Smooth muscle cell (in vitro differentiated cells): ENCODE measurements around the gene TM4SF5. TPM values are rescaled to one million over a fixed set of nuclear protein-coding genes. Genes with fewer than 3 reads are reported as not detected.

Source experiments
- DNase-seq: peaks from one replicate; lab custom pipeline; 2025; ENCODE audit not compliant: unreplicated experiment; lab: John Stamatoyannopoulos, UW
- H2AFZ ChIP-seq: fragments of 200-600 bp; sonication (generic); 2 replicates; pipeline ENCODE4 v1.6.0; 2016; ENCODE audit warnings: antibody characterized with exemption, low read depth, mild to moderate bottlenecking
- H3F3A ChIP-seq: fragments of 200-600 bp; sonication (generic); 2 replicates; pipeline ENCODE4 v1.6.0; 2017; ENCODE audit warnings: antibody characterized with exemption, low read depth
- H3K27ac ChIP-seq: fragments of 200-600 bp; sonication (generic); 2 replicates; pipeline ENCODE4 v1.5.1; 2016; ENCODE audit warnings: low read depth, mild to moderate bottlenecking
- H3K27me3 ChIP-seq: fragments of 200-600 bp; sonication (generic); 2 replicates; pipeline ENCODE4 v1.6.1; 2016; ENCODE audit warnings: low read depth, mild to moderate bottlenecking
- H3K36me3 ChIP-seq: fragments of 200-600 bp; sonication (generic); 2 replicates; pipeline ENCODE4 v1.5.1; 2016; ENCODE audit warnings: low read depth
- H3K4me1 ChIP-seq: fragments of 200-600 bp; sonication (generic); 2 replicates; pipeline ENCODE4 v1.5.1; 2016; ENCODE audit warnings: low read depth
- H3K4me2 ChIP-seq: fragments of 200-600 bp; sonication (generic); 2 replicates; pipeline ENCODE4 v1.6.0; 2016; ENCODE audit warnings: mild to moderate bottlenecking
- H3K4me3 ChIP-seq: fragments of 200-600 bp; sonication (generic); 2 replicates; pipeline ENCODE4 v1.5.1; 2016; ENCODE audit warnings: mild to moderate bottlenecking
- H3K79me2 ChIP-seq: fragments of 200-600 bp; sonication (generic); 2 replicates; pipeline ENCODE4 v1.6.0; 2016; ENCODE audit warnings: low read depth, mild to moderate bottlenecking
- H3K9ac ChIP-seq: fragments of 200-600 bp; sonication (generic); 2 replicates; pipeline ENCODE4 v1.6.0; 2016; ENCODE audit warnings: low read depth
- H3K9me3 ChIP-seq: fragments of 200-600 bp; sonication (generic); replicated peaks from 2 replicates; pipeline ENCODE4 v1.5.1; 2016; ENCODE audit warnings: low read depth
- H4K20me1 ChIP-seq: fragments of 200-600 bp; sonication (generic); 2 replicates; pipeline ENCODE4 v1.6.0; 2016; ENCODE audit warnings: low read depth
- WGBS: methylation state at CpG from one replicate; pipeline ENCODE4 v1.1.7; 2016; ENCODE audit warnings: low lambda C conversion rate; 5-methylcytosine and 5-hydroxymethylcytosine counted together
- polyA plus RNA-seq: library from polyadenylated mRNA; unstranded; fragments of >200 nt; fragmentation: Nextera tagmentation; extraction: Ambion mirVana; gene quantifications from 2 replicates; pipeline ENCODE4 v1.2.1, GENCODE V29; 2016
- total RNA-seq: library from RNA; depleted of rRNA; stranded (reverse); fragments of >200 nt; gene quantifications from 2 replicates; pipeline ENCODE4 v1.2.3, GENCODE V29; 2014
- TF ChIP-seq, protein P1 (sequence below): fragments of 200-600 bp; sonication (generic); IDR thresholded peaks from 2 replicates; pipeline ENCODE4 v1.5.1; 2017; ENCODE audit warnings: borderline replicate concordance, mild to moderate bottlenecking, antibody characterized with exemption; ENCODE audit not compliant: insufficient read depth, poor library complexity, severe bottlenecking

TM4SF5 gene
- total and polyA plus RNA-seq, 2 experiments from 2014 or later = not detected

DNA sequence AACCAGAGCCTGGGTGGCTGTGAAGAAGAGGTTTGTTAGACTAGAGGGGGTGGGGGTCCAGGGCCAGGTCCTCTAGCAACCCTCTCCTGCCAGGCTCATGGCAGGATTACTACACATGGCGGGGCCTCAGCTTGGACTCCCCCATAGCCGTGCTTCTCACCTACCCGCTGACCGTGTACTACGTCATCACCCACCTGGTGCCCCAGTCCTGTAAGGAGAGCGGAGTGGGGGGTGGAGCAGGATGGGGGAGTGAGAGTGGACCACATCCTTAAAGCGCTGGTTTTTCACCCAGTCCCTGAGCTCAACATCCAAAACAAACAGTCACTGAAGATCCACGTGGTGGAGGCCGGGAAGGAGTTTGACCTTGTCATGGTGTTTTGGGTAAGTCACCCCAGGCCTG is 27.8 kb upstream of the TM4SF5 start:
- H3K4me2 ChIP-seq = no peak overlapping the region
- H3K27ac ChIP-seq = no peak overlapping the region
- H4K20me1 ChIP-seq = no peaks in the 10 kb centered on the region
- H3K4me1 ChIP-seq = peaks cover 10% of the 10 kb centered on the region
- H3K9me3 ChIP-seq = no peaks in the 10 kb centered on the region
- H3K79me2 ChIP-seq = no peaks in the 10 kb centered on the region
- no peak overlapping the region for H3K9ac ChIP-seq
- H2AFZ ChIP-seq = no peak overlapping the region
- 93% methylated on average over 9 of the region's 9 CpGs for WGBS
- peaks cover 66% of the 10 kb centered on the region for H3K27me3 ChIP-seq
- TF ChIP-seq, protein P1, sequence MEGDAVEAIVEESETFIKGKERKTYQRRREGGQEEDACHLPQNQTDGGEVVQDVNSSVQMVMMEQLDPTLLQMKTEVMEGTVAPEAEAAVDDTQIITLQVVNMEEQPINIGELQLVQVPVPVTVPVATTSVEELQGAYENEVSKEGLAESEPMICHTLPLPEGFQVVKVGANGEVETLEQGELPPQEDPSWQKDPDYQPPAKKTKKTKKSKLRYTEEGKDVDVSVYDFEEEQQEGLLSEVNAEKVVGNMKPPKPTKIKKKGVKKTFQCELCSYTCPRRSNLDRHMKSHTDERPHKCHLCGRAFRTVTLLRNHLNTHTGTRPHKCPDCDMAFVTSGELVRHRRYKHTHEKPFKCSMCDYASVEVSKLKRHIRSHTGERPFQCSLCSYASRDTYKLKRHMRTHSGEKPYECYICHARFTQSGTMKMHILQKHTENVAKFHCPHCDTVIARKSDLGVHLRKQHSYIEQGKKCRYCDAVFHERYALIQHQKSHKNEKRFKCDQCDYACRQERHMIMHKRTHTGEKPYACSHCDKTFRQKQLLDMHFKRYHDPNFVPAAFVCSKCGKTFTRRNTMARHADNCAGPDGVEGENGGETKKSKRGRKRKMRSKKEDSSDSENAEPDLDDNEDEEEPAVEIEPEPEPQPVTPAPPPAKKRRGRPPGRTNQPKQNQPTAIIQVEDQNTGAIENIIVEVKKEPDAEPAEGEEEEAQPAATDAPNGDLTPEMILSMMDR = no peak
- H3K4me3 ChIP-seq = no peak overlapping the region
- DNase-seq = no peak
- no peaks in the 10 kb centered on the region for H3K36me3 ChIP-seq
- no peaks in the 10 kb centered on the region for H3F3A ChIP-seq

GRCh38 chr17:4744999-4745969 is 26.4 kb upstream of the TM4SF5 start:
- H3K4me1 ChIP-seq = peaks cover 6% of the 10 kb centered on the region
- no peak for DNase-seq
- H3K9me3 ChIP-seq = no peaks in the 10 kb centered on the region
- peaks cover 65% of the 10 kb centered on the region for H3K27me3 ChIP-seq
- H3K79me2 ChIP-seq = no peaks in the 10 kb centered on the region
- H3K27ac ChIP-seq = no peak overlapping the region
- H3F3A ChIP-seq = no peaks in the 10 kb centered on the region
- H3K36me3 ChIP-seq = no peaks in the 10 kb centered on the region
- peak overlapping the region; percentile 21 for H3K4me3 ChIP-seq
- H3K4me2 ChIP-seq = peak overlapping the region; percentile 69
- WGBS = 7% methylated on average over 38 of the region's 51 CpGs
- no peak overlapping the region for H3K9ac ChIP-seq
- no peaks in the 10 kb centered on the region for H4K20me1 ChIP-seq
- H2AFZ ChIP-seq = peak overlapping the region; percentile 49
- TF ChIP-seq, protein P1 = no peak

DNA sequence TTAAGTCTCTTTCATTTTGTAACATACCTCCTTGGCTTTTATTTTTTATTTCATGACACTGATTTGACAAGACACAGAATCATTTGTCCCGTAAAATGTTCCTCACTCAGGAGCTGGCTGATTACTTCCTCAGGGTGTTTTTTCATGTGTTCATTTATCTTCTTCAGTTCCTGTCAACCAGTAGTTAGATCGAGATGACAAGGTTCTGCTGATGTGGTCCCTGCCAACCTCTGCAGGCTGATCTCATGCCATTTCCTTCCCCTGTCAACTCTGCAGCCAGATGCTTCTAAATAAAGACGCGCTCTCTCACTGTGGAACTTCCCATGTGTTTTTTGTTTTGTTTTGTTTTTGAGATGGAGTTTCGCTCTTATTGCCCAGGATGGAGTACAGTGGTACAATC is 23.8 kb upstream of the TM4SF5 start:
- no peak overlapping the region for H3K4me3 ChIP-seq
- no peak overlapping the region for H3K9ac ChIP-seq
- H3K36me3 ChIP-seq = no peaks in the 10 kb centered on the region
- H3K27ac ChIP-seq = no peak overlapping the region
- TF ChIP-seq, protein P1 = no peak
- no peaks in the 10 kb centered on the region for H3K79me2 ChIP-seq
- peaks cover 45% of the 10 kb centered on the region for H3K27me3 ChIP-seq
- H4K20me1 ChIP-seq = no peaks in the 10 kb centered on the region
- H3K9me3 ChIP-seq = no peaks in the 10 kb centered on the region
- no peak overlapping the region for H3K4me2 ChIP-seq
- WGBS = 78% methylated on average over 5 of the region's 5 CpGs
- H3F3A ChIP-seq = no peaks in the 10 kb centered on the region
- H3K4me1 ChIP-seq = peaks cover 6% of the 10 kb centered on the region
- DNase-seq = no peak
- H2AFZ ChIP-seq = no peak overlapping the region
